ENCODE measurements around the gene MGAT4C.

- TF ChIP-seq POLR2A (IDR thresholded peaks at IDR 0.05) (no peak), CTCF (IDR thresholded peaks at IDR 0.05) (no peak)
Measured at GRCh38 chr12:86247871-86248270, 8.3 kb downstream of the MGAT4C start.

Measured in stomach (tissue), 4 donors.